ENCODE data around the gene ENOX1.

Gene ENOX1

GRCh38 chr13:43319617-43320444, 466.9 kb downstream of the ENOX1 start:
- TF ChIP-seq ZNF8 (CRISPR knock-in tag; IDR thresholded peaks at IDR 0.05) (no peak), CREB5 (CRISPR knock-in tag; IDR thresholded peaks at IDR 0.05; ENCODE audit: low read depth) (no peak), CSRNP3 (CRISPR knock-in tag; IDR thresholded peaks at IDR 0.05) (no peak), ESRRG (CRISPR knock-in tag; IDR thresholded peaks at IDR 0.05) (no peak), TSHZ2 (CRISPR knock-in tag; IDR thresholded peaks at IDR 0.05) (no peak), ZNF70 (CRISPR knock-in tag; IDR thresholded peaks at IDR 0.05) (no peak), SNAI2 (CRISPR knock-in tag; IDR thresholded peaks at IDR 0.05) (no peak), TOX (CRISPR knock-in tag; IDR thresholded peaks at IDR 0.05; ENCODE audit: borderline replicate concordance) (no peak)

GRCh38 chr13:43316946-43317353, 469.8 kb downstream of the ENOX1 start:
- ATAC-seq, result peak; percentile 95
- TF ChIP-seq ISL1 (CRISPR knock-in tag; IDR thresholded peaks at IDR 0.05) (0 out of 2 replicates have a peak, but pooled peaks have one; percentile 18), POU6F1 (CRISPR knock-in tag; IDR thresholded peaks at IDR 0.05; ENCODE audit: borderline replicate concordance, low read depth) (no peak)

More at GRCh38 chr13:43319617-43320444, 466.9 kb downstream of the ENOX1 start:
- ATAC-seq, result no peak

- TF ChIP-seq TSHZ2 (CRISPR knock-in tag; IDR thresholded peaks at IDR 0.05), result no peak
- TF ChIP-seq PPARA (CRISPR knock-in tag; IDR thresholded peaks at IDR 0.05; ENCODE audit: borderline replicate concordance), result no peak
- no peak for TF ChIP-seq ZFP30 (CRISPR knock-in tag; IDR thresholded peaks at IDR 0.05)
- no peak for TF ChIP-seq ZFP3 (CRISPR knock-in tag; IDR thresholded peaks at IDR 0.05)
- TF ChIP-seq CSDC2 (CRISPR knock-in tag; IDR thresholded peaks at IDR 0.05), result no peak
- no peak for TF ChIP-seq ARNTL (CRISPR knock-in tag; IDR thresholded peaks at IDR 0.05; ENCODE audit: borderline replicate concordance, low read depth)
- no peak for TF ChIP-seq TOX (CRISPR knock-in tag; IDR thresholded peaks at IDR 0.05; ENCODE audit: borderline replicate concordance)
- no peak for TF ChIP-seq OSR1 (CRISPR knock-in tag; IDR thresholded peaks at IDR 0.05)
- TF ChIP-seq SNAI2 (CRISPR knock-in tag; IDR thresholded peaks at IDR 0.05), result no peak
- ATAC-seq, result no peak
Measured at GRCh38 chr13:43316281-43316680, 470.5 kb downstream of the ENOX1 start.

GRCh38 chr13:43315522-43315921, 471.2 kb downstream of the ENOX1 start:
- no peak for TF ChIP-seq OSR1 (CRISPR knock-in tag; IDR thresholded peaks at IDR 0.05)
- no peak for TF ChIP-seq SNAI2 (CRISPR knock-in tag; IDR thresholded peaks at IDR 0.05)
- TF ChIP-seq PPARA (CRISPR knock-in tag; IDR thresholded peaks at IDR 0.05; ENCODE audit: borderline replicate concordance), result no peak
- no peak for TF ChIP-seq ZFP30 (CRISPR knock-in tag; IDR thresholded peaks at IDR 0.05)
- no peak for TF ChIP-seq PATZ1 (CRISPR knock-in tag; IDR thresholded peaks at IDR 0.05; ENCODE audit: borderline replicate concordance)
- no peak for TF ChIP-seq ESRRG (CRISPR knock-in tag; IDR thresholded peaks at IDR 0.05)
- ATAC-seq, result no peak
